Measurements from ENCODE around the gene PRG2. TPM values are rescaled to one million over a fixed set of nuclear protein-coding genes. Genes with fewer than 3 reads are reported as not detected.

PRG2 gene
- total RNA-seq, 2 experiments from 2014 or later: 0.98 to 1.6 TPM

DNA sequence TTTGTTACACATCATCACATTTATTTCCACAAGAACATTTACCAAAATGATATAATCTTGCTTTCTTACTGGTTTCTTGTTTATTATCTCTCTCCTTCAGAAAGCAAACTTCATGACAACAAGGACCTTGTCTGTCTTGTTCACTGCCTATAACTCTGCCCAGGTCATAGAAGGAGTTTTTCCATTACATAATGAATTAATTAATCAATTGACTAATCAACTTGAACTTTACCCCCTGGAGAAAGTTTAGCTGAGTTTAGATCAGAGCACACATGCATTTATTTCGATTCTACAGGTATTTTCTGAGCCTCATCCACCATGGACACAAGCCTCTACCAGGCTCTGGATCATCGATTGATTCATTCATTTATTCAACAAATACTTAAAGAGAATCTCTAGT lies 6.3 kb upstream of the PRG2 start:
- ChIA-PET CTCF (interaction anchor here (1.0 to 1.7 kb wide), 5 partner anchors 14 to 95 kb away, joined by 3 to 5 read pairs (median 3); no protein-coding TSS in a partner anchor), POLR2A (no interaction called here)
- ATAC-seq: no peak
- Mint-ChIP-seq H3K27ac (no peak overlapping the region), H3K4me3 (no peak overlapping the region), H3K9me3 (ENCODE audit: low read depth) (no peaks in the 10 kb centered on the region), H3K36me3 (ENCODE audit: low read depth) (no peaks in the 10 kb centered on the region), H3K27me3 (no peaks in the 10 kb centered on the region), H3K4me1 (no peaks in the 10 kb centered on the region)
- intact Hi-C loops (cut with DNase I, micrococcal nuclease): loop anchor here in 1 of 2 experiments (2.0 kb wide), 1 partner anchor 48 kb away; no protein-coding TSS in a partner anchor
- no peak for DNase-seq

DNA sequence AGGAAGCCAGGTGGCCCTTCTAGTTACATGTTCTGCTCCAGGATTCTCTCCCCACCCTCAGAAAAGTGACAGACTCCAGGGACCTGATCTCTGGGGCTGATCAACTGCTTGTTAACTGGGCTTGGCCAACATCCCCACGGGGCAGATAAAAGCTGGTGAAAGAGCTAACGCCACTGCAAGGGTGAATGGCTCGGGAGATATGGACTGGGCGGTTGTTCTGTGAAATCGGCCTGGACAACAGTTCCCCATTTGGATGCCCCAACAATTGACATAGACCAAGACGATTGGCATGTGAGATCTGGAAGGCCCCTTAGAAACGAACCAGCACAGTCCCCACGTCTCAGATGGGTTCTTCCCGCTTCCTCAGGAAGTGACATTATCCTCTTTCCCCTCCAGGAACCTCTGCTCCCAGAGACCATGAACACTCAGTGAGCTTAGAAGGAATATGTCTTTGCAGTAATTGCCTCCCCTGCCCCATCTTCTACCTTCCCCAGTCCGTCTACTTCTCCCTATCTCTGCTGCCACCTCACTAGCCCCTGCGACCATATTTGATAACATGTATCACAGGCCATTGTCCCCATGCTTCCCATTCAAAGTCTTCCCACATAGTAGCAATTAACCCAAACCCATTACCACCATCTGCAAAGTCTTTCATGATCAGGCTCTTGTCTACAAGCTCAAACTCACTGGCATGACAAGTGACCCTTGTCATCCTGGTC lies 5.6 kb upstream of the PRG2 start:
- H3K4me3 Mint-ChIP-seq: no peak overlapping the region
- no peaks in the 10 kb centered on the region for H3K36me3 Mint-ChIP-seq (ENCODE audit: low read depth)
- CTCF ChIA-PET: interaction anchor here (0.5 to 1.7 kb wide), 5 partner anchors 13 to 96 kb away, joined by 3 to 5 read pairs (median 3); no protein-coding TSS in a partner anchor
- POLR2A ChIA-PET: interaction anchor here (1.3 kb wide), 1 partner anchor 11 kb away, joined by 3 read pairs; no protein-coding TSS in a partner anchor
- H3K9me3 Mint-ChIP-seq (ENCODE audit: low read depth): no peaks in the 10 kb centered on the region
- H3K27me3 Mint-ChIP-seq: no peaks in the 10 kb centered on the region
- H3K27ac Mint-ChIP-seq: no peak overlapping the region
- intact Hi-C loops (cut with DNase I, micrococcal nuclease): loop anchor here in 1 of 2 experiments (2.0 kb wide), 1 partner anchor 47 kb away; no protein-coding TSS in a partner anchor
- no peak for ATAC-seq
- no peak for DNase-seq
- no peaks in the 10 kb centered on the region for H3K4me1 Mint-ChIP-seq

DNA sequence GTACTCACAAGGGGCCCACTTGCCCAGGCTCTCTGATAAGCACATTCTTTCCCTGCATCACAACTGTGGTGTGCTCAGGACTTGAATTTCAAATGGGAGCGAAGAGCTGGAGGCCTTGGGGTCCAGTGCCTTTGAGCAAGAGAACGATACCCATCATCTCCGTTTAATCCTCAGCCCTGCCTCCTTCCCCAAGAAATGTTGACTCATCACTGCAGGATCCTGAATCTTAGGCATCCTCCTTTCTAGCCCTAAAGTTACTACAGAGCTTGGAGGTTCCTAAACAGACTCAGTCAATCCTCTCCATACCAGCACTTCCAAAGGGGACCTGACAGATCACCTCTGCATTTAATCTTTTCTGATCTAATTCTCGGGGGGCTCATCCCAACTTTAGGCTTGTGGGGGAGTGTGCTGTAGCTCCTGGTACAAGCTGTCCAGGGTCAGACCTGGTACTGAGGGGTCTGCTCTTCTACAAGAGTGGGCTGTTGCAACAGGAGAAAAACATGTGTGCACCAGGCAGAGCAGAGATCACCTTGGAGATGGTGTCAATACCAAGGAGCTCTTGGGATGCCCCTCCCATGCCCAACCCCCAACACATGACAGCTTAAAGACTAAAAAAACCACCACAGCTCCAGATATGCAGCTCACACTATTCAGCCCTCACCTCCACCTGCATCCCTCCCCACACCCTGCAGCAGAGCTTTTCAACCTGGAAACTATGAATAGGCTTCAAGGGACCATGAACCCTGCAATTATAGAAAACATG lies 3.9 kb upstream of the PRG2 start:
- CTCF ChIA-PET: interaction anchor here (1.0 kb wide), 1 partner anchor 99 kb away, joined by 4 read pairs; no protein-coding TSS in a partner anchor
- intact Hi-C loops (cut with DNase I, micrococcal nuclease): no loop called here
- no peaks in the 10 kb centered on the region for H3K36me3 Mint-ChIP-seq (ENCODE audit: low read depth)
- no peaks in the 10 kb centered on the region for H3K4me1 Mint-ChIP-seq
- no peaks in the 10 kb centered on the region for H3K27me3 Mint-ChIP-seq
- H3K9me3 Mint-ChIP-seq (ENCODE audit: low read depth): no peaks in the 10 kb centered on the region
- ATAC-seq: no peak
- POLR2A ChIA-PET: interaction anchor here (0.7 to 2.3 kb wide), 3 partner anchors 13 to 31 kb away, joined by 3 to 5 read pairs (median 3); no protein-coding TSS in a partner anchor
- no peak overlapping the region for H3K4me3 Mint-ChIP-seq
- no peak for DNase-seq
- H3K27ac Mint-ChIP-seq: no peak overlapping the region

DNA sequence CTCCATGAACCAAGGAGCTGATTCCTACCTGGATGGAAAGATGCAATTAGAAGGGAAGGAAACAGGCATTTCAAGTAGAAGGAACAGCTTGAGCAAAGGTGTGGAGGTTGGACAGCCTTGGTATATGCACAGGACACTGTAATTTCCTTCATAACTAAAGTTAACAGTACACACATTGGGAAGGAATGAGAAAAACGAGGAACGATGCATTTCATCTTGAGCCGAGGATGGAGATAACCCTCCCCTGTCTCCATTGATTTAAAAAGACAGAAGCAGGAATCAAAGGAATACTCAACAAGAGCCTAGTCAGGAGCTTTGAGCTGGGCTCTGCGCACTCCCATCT lies 2.3 kb upstream of the PRG2 start:
- CTCF ChIA-PET: no interaction called here
- DNase-seq (no peak), ATAC-seq (no peak)
- Mint-ChIP-seq H3K4me3 (no peak overlapping the region), H3K4me1 (no peaks in the 10 kb centered on the region), H3K36me3 (ENCODE audit: low read depth) (no peaks in the 10 kb centered on the region), H3K27me3 (no peaks in the 10 kb centered on the region), H3K9me3 (ENCODE audit: low read depth) (no peaks in the 10 kb centered on the region), H3K27ac (no peak overlapping the region)
- intact Hi-C loops (cut with DNase I, micrococcal nuclease): no loop called here
- POLR2A ChIA-PET: interaction anchor here (2.3 kb wide), 1 partner anchor 32 kb away, joined by 5 read pairs; no protein-coding TSS in a partner anchor

DNA sequence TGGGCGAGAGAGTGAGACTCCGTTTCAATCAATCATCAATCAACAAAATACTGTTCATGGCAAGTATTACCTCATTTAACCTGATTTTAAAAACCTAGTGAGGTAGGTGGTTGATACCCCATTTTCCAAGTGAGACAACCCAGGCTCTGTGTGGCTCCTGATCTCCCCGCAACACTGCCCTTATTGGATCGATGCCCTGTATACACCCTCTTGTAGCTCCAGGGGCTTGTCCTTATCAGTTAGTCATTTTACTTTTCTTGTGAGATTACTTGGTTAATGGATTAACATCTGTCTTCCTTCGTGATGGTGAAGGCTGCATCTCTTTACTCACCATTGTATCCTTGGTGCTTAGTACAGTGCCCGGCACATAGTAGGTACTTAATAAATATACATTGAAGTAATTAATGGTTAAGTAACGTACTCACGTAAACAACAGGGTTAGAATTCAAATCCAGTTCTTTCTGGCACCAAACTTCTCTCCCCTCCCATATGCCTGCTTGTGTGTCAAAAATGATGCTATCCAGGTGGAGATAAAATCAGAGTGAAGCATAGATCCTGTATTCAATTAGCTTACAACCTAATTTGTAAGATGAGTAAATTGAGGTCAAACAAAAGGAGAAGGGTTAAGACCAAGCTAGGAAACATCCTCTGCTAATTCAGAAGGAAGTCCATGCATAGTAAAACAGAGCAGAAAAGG lies 1.8 kb upstream of the PRG2 start:
- CTCF ChIA-PET: no interaction called here
- no peak overlapping the region for H3K27ac Mint-ChIP-seq
- POLR2A ChIA-PET: interaction anchor here (2.3 kb wide), 1 partner anchor 33 kb away, joined by 5 read pairs; no protein-coding TSS in a partner anchor
- no peaks in the 10 kb centered on the region for H3K27me3 Mint-ChIP-seq
- H3K9me3 Mint-ChIP-seq (ENCODE audit: low read depth): no peaks in the 10 kb centered on the region
- DNase-seq (no peak), ATAC-seq (no peak)
- intact Hi-C loops (cut with DNase I, micrococcal nuclease): no loop called here
- no peak overlapping the region for H3K4me3 Mint-ChIP-seq
- no peaks in the 10 kb centered on the region for H3K36me3 Mint-ChIP-seq (ENCODE audit: low read depth)
- no peaks in the 10 kb centered on the region for H3K4me1 Mint-ChIP-seq

DNA sequence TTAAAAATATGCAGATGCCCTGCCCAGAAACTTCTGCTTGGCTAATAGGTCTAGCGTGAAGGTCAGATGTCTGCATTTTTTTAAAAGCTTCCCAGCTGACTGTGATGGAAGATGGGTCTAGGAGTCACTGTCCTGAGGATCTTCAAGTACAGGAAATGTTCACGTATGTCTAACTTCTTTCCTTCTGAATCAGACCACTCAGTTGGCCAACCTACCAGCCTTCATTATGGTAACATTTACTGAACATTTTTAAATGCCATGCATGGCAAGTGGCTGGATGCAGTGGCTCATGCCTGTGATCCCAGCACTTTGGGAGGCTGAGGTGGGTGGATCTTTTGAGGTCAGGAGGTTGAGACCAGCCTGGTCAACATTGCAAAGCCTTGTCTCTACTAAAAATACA lies 1.1 kb upstream of the PRG2 start:
- Mint-ChIP-seq H3K27me3 (no peaks in the 10 kb centered on the region), H3K4me1 (no peaks in the 10 kb centered on the region), H3K4me3 (no peak overlapping the region), H3K36me3 (ENCODE audit: low read depth) (no peaks in the 10 kb centered on the region), H3K9me3 (ENCODE audit: low read depth) (no peaks in the 10 kb centered on the region), H3K27ac (no peak overlapping the region)
- intact Hi-C loops (cut with DNase I, micrococcal nuclease): no loop called here
- CTCF ChIA-PET: no interaction called here
- no peak for DNase-seq
- POLR2A ChIA-PET: no interaction called here
- no peak for ATAC-seq

DNA sequence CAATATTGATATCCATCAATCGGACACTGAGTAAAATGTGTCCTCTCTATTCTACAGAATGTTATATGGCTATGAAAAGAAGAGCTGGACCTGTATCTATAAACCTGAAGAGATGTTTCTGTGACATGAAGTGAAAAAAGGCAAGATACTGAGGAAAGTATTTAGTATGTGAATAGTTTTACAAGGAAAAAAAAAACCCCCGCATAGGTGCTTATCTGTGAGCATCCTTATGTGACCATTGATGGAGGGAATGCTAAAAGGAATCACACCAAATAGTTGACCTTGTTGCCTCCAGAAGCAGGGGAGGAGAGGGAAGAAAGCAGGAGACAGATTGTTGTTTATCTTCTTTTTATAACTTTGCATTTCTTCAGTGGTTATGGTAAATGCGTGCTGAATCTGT lies 661 bp upstream of the PRG2 start:
- ChIA-PET CTCF (no interaction called here), POLR2A (no interaction called here)
- H3K4me1 Mint-ChIP-seq: no peaks in the 10 kb centered on the region
- no peaks in the 10 kb centered on the region for H3K9me3 Mint-ChIP-seq (ENCODE audit: low read depth)
- no peak for ATAC-seq
- no peak for DNase-seq
- no peaks in the 10 kb centered on the region for H3K36me3 Mint-ChIP-seq (ENCODE audit: low read depth)
- H3K27ac Mint-ChIP-seq: no peak overlapping the region
- no peak overlapping the region for H3K4me3 Mint-ChIP-seq
- intact Hi-C loops (cut with DNase I, micrococcal nuclease): no loop called here
- no peaks in the 10 kb centered on the region for H3K27me3 Mint-ChIP-seq

DNA sequence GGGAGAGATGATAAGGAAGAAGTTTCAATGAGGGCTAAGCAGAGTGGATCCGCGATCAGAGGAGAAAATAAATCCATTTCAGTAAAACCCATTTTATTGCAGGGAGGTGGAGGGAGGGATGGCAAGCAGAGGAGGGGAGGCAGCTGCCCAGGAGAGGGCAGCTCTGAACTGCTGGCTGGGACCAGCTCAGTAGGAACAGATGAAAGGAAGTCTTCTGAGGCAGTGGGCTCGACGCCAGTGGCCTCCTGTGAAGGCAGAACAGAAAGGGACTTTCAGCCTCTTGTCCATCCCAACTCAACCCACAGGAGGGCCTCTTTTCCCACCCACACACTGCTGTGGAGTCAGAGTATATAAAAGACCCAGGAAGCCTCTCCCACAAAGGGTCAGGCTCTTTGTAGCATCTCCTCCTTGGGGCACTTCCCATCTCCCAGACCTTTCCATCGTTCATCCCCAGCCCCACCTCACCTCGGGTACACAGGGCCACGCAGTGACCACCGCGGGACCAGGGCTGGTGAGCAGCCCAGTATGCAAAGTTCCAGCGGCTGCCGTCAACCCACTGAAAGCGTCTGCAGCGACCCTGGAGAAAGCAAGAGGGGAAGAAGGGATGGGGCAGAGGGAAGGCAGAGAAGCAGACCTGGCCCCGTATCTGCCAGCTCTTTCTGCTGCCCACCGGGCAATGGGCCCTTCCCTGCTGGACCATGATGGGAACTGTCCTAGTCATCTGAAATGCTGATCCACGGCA lies 3.0 kb downstream of the PRG2 start:
- no peak overlapping the region for H3K4me3 Mint-ChIP-seq
- ATAC-seq: no peak
- H3K4me1 Mint-ChIP-seq: no peaks in the 10 kb centered on the region
- CTCF ChIA-PET: interaction anchor here (1.0 to 1.6 kb wide), 2 partner anchors 26 to 71 kb away, joined by 3 to 5 read pairs; no protein-coding TSS in a partner anchor
- no peaks in the 10 kb centered on the region for H3K9me3 Mint-ChIP-seq (ENCODE audit: low read depth)
- H3K27ac Mint-ChIP-seq: no peak overlapping the region
- H3K36me3 Mint-ChIP-seq (ENCODE audit: low read depth): no peaks in the 10 kb centered on the region
- POLR2A ChIA-PET: interaction anchor here (0.7 kb wide), 1 partner anchor 12 kb away, joined by 3 read pairs; no protein-coding TSS in a partner anchor
- intact Hi-C loops (cut with DNase I, micrococcal nuclease): no loop called here
- no peaks in the 10 kb centered on the region for H3K27me3 Mint-ChIP-seq
- no peak for DNase-seq

DNA sequence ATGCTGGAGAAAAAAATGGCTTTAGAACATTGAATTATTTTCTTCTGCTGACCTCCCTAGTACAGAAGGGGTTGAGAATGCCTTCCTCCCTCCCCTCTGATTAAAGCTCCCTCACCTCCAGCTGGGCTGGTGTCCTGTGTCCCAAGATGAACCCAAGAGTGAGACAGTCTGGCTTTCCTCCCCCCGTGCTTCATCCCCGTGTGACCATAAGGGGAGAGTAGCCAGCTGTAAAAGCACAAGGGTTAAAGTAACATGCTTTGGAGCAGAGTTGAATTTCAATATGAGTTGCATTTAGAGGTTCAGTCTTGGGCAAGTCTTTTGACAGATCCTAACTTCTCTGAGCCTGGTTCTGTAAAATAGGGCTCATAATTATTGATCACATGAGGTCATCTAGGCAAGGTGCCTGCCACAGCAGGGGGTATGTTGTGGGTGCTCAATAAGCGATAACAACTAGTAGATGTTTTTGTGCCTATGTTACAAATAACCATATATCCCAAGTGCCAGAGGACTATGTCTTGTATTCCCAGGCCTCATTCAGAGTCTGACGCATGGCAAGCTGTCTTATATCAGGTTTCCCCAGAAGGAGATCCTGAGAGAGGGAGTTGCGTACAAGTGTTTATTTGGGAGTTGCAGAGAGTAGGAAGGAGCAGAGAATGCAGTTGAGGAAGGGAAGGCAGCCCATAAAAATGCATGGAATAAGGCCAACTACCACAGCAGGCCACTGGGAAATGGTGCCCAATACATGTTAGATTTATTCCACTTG lies 4.1 kb downstream of the PRG2 start:
- Mint-ChIP-seq H3K36me3 (ENCODE audit: low read depth) (no peaks in the 10 kb centered on the region), H3K4me3 (no peak overlapping the region), H3K4me1 (no peaks in the 10 kb centered on the region), H3K9me3 (ENCODE audit: low read depth) (no peaks in the 10 kb centered on the region), H3K27ac (no peak overlapping the region), H3K27me3 (no peaks in the 10 kb centered on the region)
- ChIA-PET CTCF (interaction anchor here (0.7 kb wide), 1 partner anchor 39 kb away, joined by 3 read pairs; no protein-coding TSS in a partner anchor), POLR2A (no interaction called here)
- intact Hi-C loops (cut with DNase I, micrococcal nuclease): no loop called here
- DNase-seq: no peak
- ATAC-seq: no peak

DNA sequence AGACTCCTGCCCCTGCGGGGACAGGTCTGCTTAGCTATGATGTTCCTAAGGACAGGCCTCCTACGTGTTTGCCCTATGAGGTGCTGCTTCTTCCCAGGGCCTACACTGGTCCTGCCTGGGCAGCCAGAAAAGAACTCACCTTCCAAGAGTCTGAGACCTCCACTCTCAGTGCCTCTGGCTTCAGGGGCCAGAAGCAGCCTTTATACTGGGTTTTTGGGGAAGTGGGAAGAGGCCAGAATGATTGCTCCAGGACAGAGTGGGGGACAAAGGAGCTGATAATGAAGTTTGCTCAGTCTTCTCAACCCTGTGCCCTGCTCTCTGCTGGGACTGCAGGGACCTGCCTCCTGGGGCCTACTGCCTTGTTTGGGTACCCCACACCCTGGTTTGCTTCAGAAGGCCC lies 9.5 kb downstream of the PRG2 start, which contains the start of gene PRG3:
PRG3 (minus strand) TSS at position 176 of the 400 bp plus-strand sequence. CDS start 442 bp downstream, outside the sequence.
- H3K4me1 Mint-ChIP-seq: no peaks in the 10 kb centered on the region
- ChIA-PET POLR2A (no interaction called here), CTCF (interaction anchor here (1.0 kb wide), 2 partner anchors 28 to 31 kb away, joined by 3 to 4 read pairs; no protein-coding TSS in a partner anchor)
- no peak within 1 kb of the TSS for H3K27ac Mint-ChIP-seq
- DNase-seq (no peak), ATAC-seq (no peak)
- H3K36me3 Mint-ChIP-seq (ENCODE audit: low read depth): no peaks in the 10 kb centered on the region
- no peaks in the 10 kb centered on the region for H3K9me3 Mint-ChIP-seq (ENCODE audit: low read depth)
- peaks cover 11% of the 10 kb centered on the region for H3K27me3 Mint-ChIP-seq
- intact Hi-C loops (cut with DNase I, micrococcal nuclease): no loop called here
- H3K4me3 Mint-ChIP-seq: no peak within 1 kb of the TSS

Data from activated CD4-positive, alpha-beta T cell treated with anti-CD3 and anti-CD28 coated beads for 36 hours (primary cell).